Ovary (tissue), 9 donors: ENCODE results near the gene PLEKHA8. TPM values are rescaled to one million over a fixed set of nuclear protein-coding genes. Genes with fewer than 3 reads are reported as not detected.

Experiments used
- DNase-seq, 5 donors: peaks; one replicate each; pipeline ENCODE4 v3.0.0-alpha.2; 2019 to 2020
- H3K27ac ChIP-seq, 2 donors: fragments of 200-600 bp; one replicate each; pipeline versions ENCODE4 v1.5.1 to v1.8.0; 2019 to 2022
- H3K27me3 ChIP-seq: fragments of 200-600 bp; one replicate; pipeline ENCODE4 v1.8.0; 2022
- H3K36me3 ChIP-seq: fragments of 200-600 bp; sonication (generic); one replicate; pipeline ENCODE4 v1.5.1; 2019
- H3K4me1 ChIP-seq: one replicate; pipeline ENCODE4 v1.8.1; 2013; ENCODE audit warnings: mild to moderate bottlenecking, moderate library complexity; ENCODE audit not compliant: insufficient read depth
- H3K4me3 ChIP-seq: fragments of 200-600 bp; sonication (generic); one replicate; pipeline ENCODE4 v1.5.1; 2017
- H3K9me3 ChIP-seq, 2 donors: fragments of 200-600 bp in 1 of 2; sonication (generic) in 1 of 2; one replicate each; pipeline versions ENCODE4 v1.5.1 to v1.8.1; 2013 to 2019; ENCODE audit warnings: mild to moderate bottlenecking in 1 of 2, moderate library complexity in 1 of 2
- EP300 ChIP-seq: sonication (generic); formaldehyde crosslinking; IDR thresholded peaks from one replicate; pipeline ENCODE4 v1.6.1; 2017; ENCODE audit warnings: antibody characterized with exemption
- POLR2A ChIP-seq: fragments of 450-650 bp; IDR thresholded peaks from one replicate; pipeline ENCODE4 v1.6.1; 2017; ENCODE audit warnings: antibody characterized with exemption, mild to moderate bottlenecking, moderate library complexity
- WGBS, 3 donors: extraction: QIAGEN DNeasy Blood & Tissue Kit in 1 of 3; methylation state at CpG; one replicate each; pipeline versions ENCODE4 v1.1.5 to v1.1.7; 2013 to 2017; 5-methylcytosine and 5-hydroxymethylcytosine counted together
- intact Hi-C, 4 donors: fragments of 100-400 bp; cut with DNase I; formaldehyde crosslinking; loops; one replicate each; pipeline versions ENCODE4 v1.11.0 to v1.15.1; 2022 to 2023
- polyA plus RNA-seq, 2 donors: library from polyadenylated mRNA; stranded (reverse); fragments of 200-250 nt in 1 of 2; fragments of 350-450 nt in 1 of 2; fragmentation: Illumina TruSeq in 1 of 2; extraction: RNeasy Lipid Tissue Mini Kit (QIAGEN cat#74804) in 1 of 2; gene quantifications; one replicate each; pipeline ENCODE4 v1.2.3, GENCODE V29; 2013 to 2014
- total RNA-seq, 7 donors: library from RNA; depleted of rRNA in 2 of 7; stranded (reverse); fragments of >200 nt in 2 of 7; fragmentation: NEBNext Ultra II Directional in 3 of 7; extraction: Animal tissue kit (Norgen Biotek cat#: 25700) in 3 of 7; gene quantifications; one replicate each; pipeline versions ENCODE4 v1.1.0 to v1.2.4, GENCODE V29; 2016 to 2023
- TF ChIP-seq, protein P1 (sequence below), 3 donors: fragments of 450-650 bp in 2 of 3; fragments of 200-600 bp in 1 of 3; IDR thresholded peaks; one replicate each; pipeline versions ENCODE4 v1.5.1 to v1.8.0; 2016 to 2022; ENCODE audit warnings: antibody characterized with exemption in 3 of 3, mild to moderate bottlenecking in 1 of 3
- donor health status: DM: no; HTN: no; CAD: no; lungs with moderate emphysema.
- donor health status: DM: no; HTN: no; CAD: no.
- donor health status: Bipolar disorder and iron deficiency.
- donor health status: DM: yes; HTN: yes; CAD: no.
- donor health status: DM: no; HTN: no; CAD: no.
- donor health status: DM: yes; HTN: yes; CAD: no.

PLEKHA8 gene
- total and polyA plus RNA-seq, 9 donors, result 3.1 to 12.8 (median 10.0) TPM

DNA sequence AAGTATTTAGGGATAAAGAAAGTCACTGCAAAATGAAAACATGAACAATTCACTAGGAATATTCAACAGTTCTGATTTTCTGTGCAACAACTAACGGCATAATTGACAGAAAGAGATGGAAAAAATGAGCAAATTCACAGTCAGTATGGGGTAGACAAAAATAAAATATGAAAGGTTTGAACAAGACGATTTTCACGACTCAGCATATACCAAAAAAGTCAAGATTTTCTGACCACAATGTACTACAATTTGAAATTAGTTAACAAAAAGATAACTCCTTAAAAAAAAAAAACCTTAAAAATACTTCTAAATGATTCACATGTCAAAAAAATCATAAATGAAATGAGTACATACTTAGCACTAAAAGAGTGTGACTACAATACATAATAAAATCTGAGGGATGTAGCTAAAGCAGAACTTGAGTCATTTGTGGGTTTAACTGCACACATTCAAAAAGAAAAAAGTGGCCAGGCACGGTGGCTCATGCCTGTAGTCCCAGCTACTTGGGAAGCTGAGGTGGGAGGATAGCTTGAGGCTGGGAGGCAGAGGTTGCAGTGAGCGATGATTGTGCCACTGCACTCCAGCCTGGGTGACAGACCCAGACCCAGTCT lies 84.0 kb downstream of the PLEKHA8 start:
- H3K27me3 ChIP-seq, result no peaks in the 10 kb centered on the region
- no peak for DNase-seq
- no peaks in the 10 kb centered on the region for H3K9me3 ChIP-seq
- intact Hi-C loops, result no loop called here
- no peaks in the 10 kb centered on the region for H3K4me1 ChIP-seq
- no peak overlapping the region for H3K27ac ChIP-seq
- no peaks in the 10 kb centered on the region for H3K36me3 ChIP-seq
- WGBS, 3 donors, result 95 to 97% (median 97%) methylated on average over 5 of the region's 5 CpGs
- no peak for TF ChIP-seq POLR2A
- TF ChIP-seq, protein P1, sequence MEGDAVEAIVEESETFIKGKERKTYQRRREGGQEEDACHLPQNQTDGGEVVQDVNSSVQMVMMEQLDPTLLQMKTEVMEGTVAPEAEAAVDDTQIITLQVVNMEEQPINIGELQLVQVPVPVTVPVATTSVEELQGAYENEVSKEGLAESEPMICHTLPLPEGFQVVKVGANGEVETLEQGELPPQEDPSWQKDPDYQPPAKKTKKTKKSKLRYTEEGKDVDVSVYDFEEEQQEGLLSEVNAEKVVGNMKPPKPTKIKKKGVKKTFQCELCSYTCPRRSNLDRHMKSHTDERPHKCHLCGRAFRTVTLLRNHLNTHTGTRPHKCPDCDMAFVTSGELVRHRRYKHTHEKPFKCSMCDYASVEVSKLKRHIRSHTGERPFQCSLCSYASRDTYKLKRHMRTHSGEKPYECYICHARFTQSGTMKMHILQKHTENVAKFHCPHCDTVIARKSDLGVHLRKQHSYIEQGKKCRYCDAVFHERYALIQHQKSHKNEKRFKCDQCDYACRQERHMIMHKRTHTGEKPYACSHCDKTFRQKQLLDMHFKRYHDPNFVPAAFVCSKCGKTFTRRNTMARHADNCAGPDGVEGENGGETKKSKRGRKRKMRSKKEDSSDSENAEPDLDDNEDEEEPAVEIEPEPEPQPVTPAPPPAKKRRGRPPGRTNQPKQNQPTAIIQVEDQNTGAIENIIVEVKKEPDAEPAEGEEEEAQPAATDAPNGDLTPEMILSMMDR (IDR thresholded peaks at IDR 0.05), result no peak
- TF ChIP-seq EP300, result no peak
- no peak overlapping the region for H3K4me3 ChIP-seq

DNA sequence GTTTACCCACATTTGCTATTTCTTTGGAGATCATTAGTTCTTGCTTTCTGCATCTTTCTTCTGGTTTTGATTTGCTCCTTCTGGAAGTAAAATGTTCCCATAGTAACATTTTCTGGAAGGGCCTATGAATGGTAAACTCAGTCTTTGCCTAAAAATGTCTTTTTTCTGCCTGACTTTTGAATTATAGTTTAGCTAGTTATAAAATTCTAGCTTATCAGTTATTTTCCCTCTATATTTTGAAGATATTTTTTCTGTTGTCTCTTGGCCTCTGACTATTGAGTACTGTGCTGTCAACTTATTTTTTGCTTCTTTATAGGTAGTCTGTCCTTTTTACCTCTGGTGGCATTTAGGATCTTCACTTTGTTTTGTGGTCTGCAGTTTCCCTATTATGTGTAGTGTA lies 84.9 kb downstream of the PLEKHA8 start:
- Histone ChIP-seq H3K4me3 (no peak overlapping the region), H3K4me1 (no peaks in the 10 kb centered on the region), H3K9me3 (no peaks in the 10 kb centered on the region), H3K36me3 (no peaks in the 10 kb centered on the region), H3K27me3 (no peaks in the 10 kb centered on the region), H3K27ac (no peak overlapping the region)
- intact Hi-C loops, result no loop called here
- TF ChIP-seq POLR2A (no peak), EP300 (no peak)
- TF ChIP-seq, protein P1 (IDR thresholded peaks at IDR 0.05), result no peak
- no peak for DNase-seq

DNA sequence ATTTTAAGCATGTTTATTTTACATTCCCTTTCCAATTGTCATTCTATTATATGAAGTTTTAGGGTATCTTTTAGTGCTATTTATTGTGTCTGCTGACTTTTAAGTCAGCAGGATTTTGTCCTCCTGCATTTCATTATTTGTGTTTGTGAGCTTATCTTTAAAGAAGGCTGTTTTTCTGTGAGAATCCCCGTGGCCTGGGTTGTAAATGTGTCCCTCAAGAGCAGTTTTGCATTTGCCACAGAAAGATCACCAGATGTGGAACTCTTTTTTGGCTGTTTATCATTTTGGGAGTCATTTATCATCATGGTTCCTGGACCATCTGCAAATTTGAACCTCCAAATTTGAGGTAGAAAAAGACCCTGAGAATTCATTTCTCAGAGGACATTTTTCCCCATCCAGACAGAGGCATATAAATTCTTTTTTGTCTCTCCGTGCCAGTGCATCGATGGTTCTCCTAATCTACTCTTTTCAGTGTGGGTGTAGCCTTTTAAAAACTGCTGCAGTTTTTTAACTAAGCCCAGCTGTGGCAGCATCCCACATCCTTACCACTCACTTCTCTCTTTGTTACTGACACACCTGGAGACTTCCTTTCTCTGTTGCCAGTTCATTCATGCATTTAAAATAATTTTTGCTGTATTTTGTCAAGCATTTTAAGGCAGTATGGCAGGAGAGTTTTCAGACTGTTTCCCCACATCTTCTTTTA lies 86.5 kb downstream of the PLEKHA8 start:
- H3K27me3 ChIP-seq, result no peaks in the 10 kb centered on the region
- 19 to 26% (median 23%) methylated on average over 3 of the region's 3 CpGs for WGBS, 3 donors
- no peak for DNase-seq
- TF ChIP-seq POLR2A (no peak), EP300 (no peak)
- TF ChIP-seq, protein P1 (IDR thresholded peaks at IDR 0.05), result no peak
- H3K4me1 ChIP-seq, result no peaks in the 10 kb centered on the region
- intact Hi-C loops, result no loop called here
- no peaks in the 10 kb centered on the region for H3K9me3 ChIP-seq
- no peak overlapping the region for H3K4me3 ChIP-seq
- no peaks in the 10 kb centered on the region for H3K36me3 ChIP-seq
- H3K27ac ChIP-seq, result no peak overlapping the region

DNA sequence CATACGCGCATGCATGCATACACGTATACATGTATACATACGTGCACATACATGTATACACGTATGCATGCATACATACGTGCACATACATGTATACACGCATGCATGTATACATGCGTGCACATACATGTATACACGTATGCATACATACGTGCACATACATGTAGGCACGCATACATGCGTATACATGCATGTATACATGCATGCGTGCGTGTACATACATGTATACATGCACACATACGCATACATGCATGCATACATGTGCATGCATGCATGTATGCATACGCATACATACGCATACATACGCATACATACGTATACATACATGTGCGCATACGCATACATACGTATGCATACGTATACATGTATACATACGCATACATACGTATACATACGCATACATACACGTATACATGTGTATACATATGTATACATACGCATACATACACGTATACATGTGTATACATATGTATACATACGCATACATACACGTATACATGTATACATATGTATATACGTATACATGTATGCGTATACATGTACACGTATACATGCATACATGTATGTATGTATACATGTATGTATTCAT lies 87.6 kb downstream of the PLEKHA8 start:
- no peak for DNase-seq
- no peaks in the 10 kb centered on the region for H3K36me3 ChIP-seq
- intact Hi-C loops, result no loop called here
- H3K4me3 ChIP-seq, result no peak overlapping the region
- WGBS, 3 donors, result 84 to 88% (median 88%) methylated on average over 34 of the region's 34 CpGs
- no peak overlapping the region for H3K27ac ChIP-seq
- H3K27me3 ChIP-seq, result no peaks in the 10 kb centered on the region
- no peaks in the 10 kb centered on the region for H3K4me1 ChIP-seq
- no peaks in the 10 kb centered on the region for H3K9me3 ChIP-seq
- TF ChIP-seq EP300, result no peak

DNA sequence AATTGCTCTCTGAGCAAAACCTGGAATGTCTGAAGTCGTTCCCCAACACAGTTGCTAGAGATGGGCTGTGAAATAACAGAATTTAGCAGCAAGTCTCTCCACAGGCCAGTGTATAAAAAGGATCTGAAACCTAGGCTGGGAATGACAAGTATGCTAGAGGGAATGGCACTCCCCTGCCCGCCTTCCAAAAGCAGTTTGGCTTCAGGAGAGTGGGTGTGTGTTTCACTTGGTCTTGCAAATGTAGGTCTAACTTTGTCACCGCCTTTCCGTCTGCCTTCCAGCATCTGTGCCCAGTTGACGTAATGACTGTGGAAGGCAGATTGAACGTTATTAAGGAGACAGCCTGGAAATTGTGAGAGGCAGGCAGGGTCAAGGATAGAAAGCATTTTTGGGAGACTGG lies 88.6 kb downstream of the PLEKHA8 start:
- Histone ChIP-seq H3K4me1 (no peaks in the 10 kb centered on the region), H3K4me3 (no peak overlapping the region), H3K36me3 (no peaks in the 10 kb centered on the region), H3K27ac (no peak overlapping the region), H3K9me3 (no peaks in the 10 kb centered on the region), H3K27me3 (no peaks in the 10 kb centered on the region)
- DNase-seq, result no peak
- intact Hi-C loops, result no loop called here
- 19 to 27% (median 25%) methylated on average over 6 of the region's 6 CpGs for whole genome bisulfite sequencing, 3 donors
- no peak for TF ChIP-seq POLR2A
- TF ChIP-seq EP300, result no peak
- TF ChIP-seq, protein P1 (IDR thresholded peaks at IDR 0.05), result no peak
